AG09319 (cell line): ENCODE results near the gene NCAPD2.

Experiments
- DNase-seq: peaks from one replicate; pipeline ENCODE4 v3.0.0-alpha.2; 2010; ENCODE audit warnings: low read depth; ENCODE audit errors: extremely low read depth
- CTCF ChIP-seq: IDR thresholded peaks from 2 replicates; pipeline ENCODE4 v1.5.1; 2011; ENCODE audit warnings: low read depth, mild to moderate bottlenecking, inconsistent platforms, low read length, moderate library complexity

The NCAPD2 gene

GRCh38 chr12:6530576-6531260 lies 36.8 kb downstream of the NCAPD2 start:
- no peak for TF ChIP-seq CTCF
- DNase-seq = no peak

GRCh38 chr12:6532051-6532926 lies 38.4 kb downstream of the NCAPD2 start:
- peak; percentile 92 for DNase-seq
- no peak for TF ChIP-seq CTCF

GRCh38 chr12:6532927-6533652 lies 39.2 kb downstream of the NCAPD2 start:
- no peak for DNase-seq

GRCh38 chr12:6533653-6533922 lies 39.7 kb downstream of the NCAPD2 start:
- TF ChIP-seq CTCF = no peak
- DNase-seq = no peak

More at GRCh38 chr12:6532927-6533652, 39.2 kb downstream of the NCAPD2 start:
- TF ChIP-seq CTCF = no peak

- peak; percentile 94 for DNase-seq
- TF ChIP-seq CTCF = no peak
Measured at GRCh38 chr12:6533923-6534694, 40.2 kb downstream of the NCAPD2 start, which contains the start of gene GAPDH. TSS of gene GAPDH (plus strand) at chr12:6534517. CDS start at chr12:6534833, 316 bp downstream.

- no peak for DNase-seq
- no peak for TF ChIP-seq CTCF
Measured at GRCh38 chr12:6534695-6534944, 40.7 kb downstream of the NCAPD2 start.
